HG03097 (cell line): ENCODE results near the gene RBM34.
A peak's percentile ranks its signal among the peaks of the same experiment; 100 is the strongest.

Source experiments
- ATAC-seq: cut with Tn5 transposase; IDR thresholded peaks from one replicate; pipeline ENCODE4 v1.9.1; 2021; ENCODE audit not compliant: unreplicated experiment, low FRiP score

The RBM34 gene

GRCh38 chr1:235156740-235157139, 4.3 kb downstream of the RBM34 start:
- ATAC-seq: no peak

- no peak for ATAC-seq
Measured at GRCh38 chr1:235156265-235156664, 4.8 kb downstream of the RBM34 start.

DNA sequence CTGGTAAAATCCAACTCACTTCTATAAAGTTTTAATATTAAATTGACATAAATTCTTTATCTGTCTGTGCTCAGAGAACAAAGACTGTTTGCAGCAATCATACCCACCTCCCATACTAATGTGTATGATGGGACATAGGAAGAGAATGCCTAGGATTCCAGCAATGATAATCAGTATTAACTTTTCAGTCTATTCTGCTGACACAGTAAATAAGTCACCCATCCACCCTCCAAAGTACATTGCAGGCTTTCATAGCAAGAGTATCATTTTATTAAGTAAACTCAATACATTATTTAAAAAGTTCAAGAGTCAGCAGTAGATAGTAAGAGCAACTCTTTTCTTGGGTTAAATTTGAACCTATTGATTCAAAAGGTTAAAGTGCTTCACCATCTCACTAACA, 8.8 kb downstream of the RBM34 start:
- ATAC-seq: no peak

DNA sequence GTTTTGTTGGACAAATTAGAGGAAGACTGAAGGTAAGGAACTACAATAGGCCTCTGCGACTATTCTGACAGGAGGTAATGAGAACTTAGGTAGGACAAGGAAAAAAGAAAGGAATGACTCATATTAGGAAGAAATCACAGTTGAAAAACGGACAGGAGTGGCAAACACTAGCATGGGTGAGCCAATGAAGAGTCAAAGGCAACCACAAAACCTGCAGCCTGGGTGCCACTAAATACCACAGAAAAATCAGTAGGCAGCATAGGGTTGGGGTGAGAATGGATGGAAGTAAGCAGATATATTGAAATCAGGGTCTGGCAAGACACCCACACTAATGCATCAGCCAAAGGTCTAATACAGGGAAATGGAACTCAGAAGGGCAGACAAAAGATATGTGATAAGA, 10.0 kb downstream of the RBM34 start:
- no peak for ATAC-seq

DNA sequence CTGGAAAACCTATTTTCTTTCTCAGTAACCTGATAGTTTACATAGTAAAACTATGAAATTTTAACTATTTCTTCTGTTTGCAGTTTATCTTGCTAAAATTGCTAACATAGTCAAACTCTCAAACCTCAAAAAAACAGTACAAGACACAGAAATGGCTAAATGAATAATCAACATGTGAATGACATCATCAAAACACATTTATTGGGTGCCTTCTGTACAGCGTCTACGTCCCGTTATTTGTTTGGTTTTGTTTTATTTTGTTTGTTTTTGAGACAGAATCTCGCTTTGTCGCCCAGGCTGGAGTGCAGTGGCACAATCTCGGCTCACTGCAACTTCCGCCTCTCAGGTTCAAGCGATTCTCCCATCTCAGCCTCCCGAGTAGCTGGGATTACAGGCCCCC, 11.2 kb downstream of the RBM34 start:
- ATAC-seq: no peak

DNA sequence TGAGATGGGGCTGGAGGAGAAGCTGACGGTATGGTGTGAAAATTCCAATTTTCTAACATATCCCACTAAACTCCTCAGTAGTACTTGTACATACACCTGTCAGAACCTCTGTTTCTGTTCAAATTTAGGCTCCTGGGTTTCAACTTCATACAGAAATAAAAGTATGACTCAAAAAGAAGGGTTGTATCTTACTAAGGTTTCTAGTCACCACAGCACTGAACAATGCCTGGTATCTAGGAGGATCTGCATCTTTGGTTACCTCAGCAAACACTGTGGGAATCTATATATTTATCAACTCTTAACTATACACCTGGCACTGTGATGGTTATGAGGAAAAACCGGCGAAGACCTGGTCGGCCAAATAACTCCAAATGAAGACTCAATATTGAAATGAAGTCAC, 13.8 kb downstream of the RBM34 start:
- ATAC-seq: no peak

DNA sequence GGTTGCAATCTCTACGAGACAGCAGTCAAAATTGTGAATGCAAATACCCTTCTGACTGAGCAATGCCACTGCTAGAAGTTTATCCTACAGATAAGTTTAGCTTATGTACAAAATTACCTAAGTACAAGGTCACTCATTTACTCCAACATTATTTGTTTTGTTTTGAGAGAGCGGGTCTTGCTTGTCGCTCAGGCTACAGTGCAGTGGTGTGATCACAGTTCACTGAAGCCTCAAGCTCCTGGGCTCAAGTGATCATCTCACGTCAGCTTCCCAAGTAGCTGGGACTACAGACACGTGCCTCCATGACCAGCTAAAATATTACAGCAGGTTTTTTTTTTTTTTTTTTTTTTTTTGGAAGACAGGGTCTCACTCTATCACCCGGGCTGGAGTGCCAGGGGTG, 15.4 kb downstream of the RBM34 start:
- ATAC-seq: no peak

- no peak for ATAC-seq
Measured at GRCh38 chr1:235142991-235143390, 18.1 kb downstream of the RBM34 start.

GRCh38 chr1:235139315-235139714, 21.7 kb downstream of the RBM34 start:
- no peak for ATAC-seq

GRCh38 chr1:235138821-235139220, 22.2 kb downstream of the RBM34 start:
- ATAC-seq: no peak

GRCh38 chr1:235136111-235136510, 24.9 kb downstream of the RBM34 start:
- ATAC-seq: no peak

- ATAC-seq: no peak
Measured at GRCh38 chr1:235134171-235134570, 26.9 kb downstream of the RBM34 start.

GRCh38 chr1:235133086-235133485, 28.0 kb downstream of the RBM34 start:
- ATAC-seq: no peak

GRCh38 chr1:235131961-235132360, 29.1 kb downstream of the RBM34 start:
- no peak for ATAC-seq

- no peak for ATAC-seq
Measured at GRCh38 chr1:235130766-235131270, 30.2 kb downstream of the RBM34 start.

- ATAC-seq: no peak
Measured at GRCh38 chr1:235129774-235130570, 31.1 kb downstream of the RBM34 start.

- ATAC-seq: peak; percentile 95
Measured at GRCh38 chr1:235128456-235129328, 32.4 kb downstream of the RBM34 start, which contains the start of gene TOMM20. Gene TOMM20 (minus strand): TSS chr1:235128837. CDS start chr1:235128715, 122 bp downstream.

DNA sequence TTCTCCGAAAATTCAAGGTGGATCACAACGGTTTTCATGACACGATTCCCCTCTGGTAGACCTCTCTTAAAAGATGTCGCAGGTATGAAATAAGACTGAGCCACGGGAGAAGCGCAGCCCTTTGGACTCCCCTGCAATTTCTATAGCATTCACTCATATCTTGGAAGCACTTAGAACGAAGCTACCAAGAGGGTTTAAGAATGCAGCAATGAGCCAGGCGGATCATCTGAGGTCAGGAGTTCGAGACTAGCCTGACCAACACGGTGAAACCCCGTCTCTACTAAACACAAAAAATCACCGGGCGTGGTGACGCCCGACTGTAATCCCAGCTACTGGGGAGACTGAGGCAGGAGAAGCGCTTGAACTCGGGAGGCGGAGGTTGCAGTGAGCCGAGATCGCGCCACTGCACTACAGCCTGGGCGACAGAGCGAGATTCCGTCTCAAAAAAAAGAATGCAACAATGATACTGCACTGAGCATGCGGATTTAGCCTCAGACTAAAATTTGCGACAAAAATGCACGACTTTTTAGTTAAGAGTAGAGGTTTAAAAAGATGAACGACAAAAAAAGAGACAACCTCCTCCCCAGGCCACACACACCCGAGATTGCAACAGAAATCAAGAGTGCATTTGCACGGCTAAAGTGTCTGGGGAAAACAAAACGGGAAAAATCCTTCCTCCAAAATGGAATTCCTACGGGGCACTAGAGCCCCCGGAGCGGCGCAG, 33.2 kb downstream of the RBM34 start:
- ATAC-seq: no peak

DNA sequence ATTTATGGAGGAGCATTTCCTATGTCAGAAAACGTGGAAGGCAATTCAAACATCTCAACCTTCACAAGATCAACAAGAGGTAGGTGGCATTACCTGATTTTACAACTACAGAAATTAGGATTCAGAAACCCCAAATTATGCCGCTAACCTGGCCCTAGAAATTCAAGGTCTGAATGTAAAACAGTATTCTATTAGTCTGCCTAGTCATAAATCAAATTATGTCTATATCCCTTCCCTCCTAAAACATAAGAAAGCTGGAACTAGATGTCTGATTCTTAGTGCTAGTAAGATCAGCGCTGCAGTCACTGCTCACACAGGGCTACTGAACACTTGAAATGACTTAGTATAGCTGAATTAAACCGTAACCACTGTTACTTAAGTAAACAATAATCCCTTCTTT, 33.8 kb downstream of the RBM34 start:
- ATAC-seq: no peak

DNA sequence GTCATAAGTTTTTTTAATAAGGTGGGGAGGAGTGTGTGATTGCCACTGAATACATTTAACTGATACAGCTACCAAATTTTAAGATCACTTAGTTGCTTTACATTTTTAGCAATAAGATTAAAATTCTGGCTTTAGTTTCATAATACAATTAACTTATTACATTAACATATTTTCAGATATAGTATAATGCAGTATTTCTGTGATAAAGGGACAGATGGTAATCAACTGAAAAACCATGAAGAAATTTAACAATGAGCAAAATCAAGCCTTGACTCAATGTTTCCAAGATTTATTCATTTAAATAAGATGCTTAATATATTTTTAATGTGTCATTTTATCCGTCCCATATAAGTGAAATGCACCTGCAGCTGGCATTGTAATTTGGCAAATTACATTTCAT, 36.4 kb downstream of the RBM34 start:
- no peak for ATAC-seq

DNA sequence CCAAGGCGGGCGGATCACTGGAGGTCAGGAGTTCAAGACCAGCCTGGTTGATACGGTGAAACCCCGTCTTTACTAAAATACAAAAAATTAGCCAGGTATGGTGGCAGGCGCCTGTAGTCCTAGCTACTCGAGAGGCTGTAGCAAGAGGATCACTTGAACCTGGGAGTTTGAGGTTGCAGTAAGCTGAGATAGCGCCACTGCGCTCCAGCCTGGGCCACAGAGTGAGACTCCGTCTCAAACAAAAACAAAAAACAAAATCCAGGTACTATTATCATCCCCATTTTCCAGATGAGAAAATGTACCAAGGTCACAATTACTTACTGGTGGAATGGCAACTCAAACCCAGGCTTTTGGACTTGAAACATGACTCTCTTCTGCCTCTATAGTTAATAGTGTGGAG, 36.9 kb downstream of the RBM34 start:
- ATAC-seq: no peak
